ENCODE results near the gene OBSCN.

GRCh38 chr1:228373004-228373680, 165.3 kb downstream of the OBSCN start:
- TF ChIP-seq CTCF (conservative IDR thresholded peaks at IDR 0.05), result no peak
- TF ChIP-seq ZFX (IDR thresholded peaks at IDR 0.05), result no peak

Data from C4-2B (cell line).